GM12874 (cell line): ENCODE results near the gene TLCD3A.

Experiments
- CTCF ChIP-seq: IDR thresholded peaks from 2 replicates; pipeline ENCODE4 v1.5.1; 2011; ENCODE audit warnings: low read depth, mild to moderate bottlenecking, control low read depth, low read length, moderate library complexity; ENCODE audit not compliant: insufficient read depth

Gene TLCD3A

GRCh38 chr17:690361-690760 is 42.0 kb upstream of the TLCD3A start:
- TF ChIP-seq CTCF, result no peak

DNA sequence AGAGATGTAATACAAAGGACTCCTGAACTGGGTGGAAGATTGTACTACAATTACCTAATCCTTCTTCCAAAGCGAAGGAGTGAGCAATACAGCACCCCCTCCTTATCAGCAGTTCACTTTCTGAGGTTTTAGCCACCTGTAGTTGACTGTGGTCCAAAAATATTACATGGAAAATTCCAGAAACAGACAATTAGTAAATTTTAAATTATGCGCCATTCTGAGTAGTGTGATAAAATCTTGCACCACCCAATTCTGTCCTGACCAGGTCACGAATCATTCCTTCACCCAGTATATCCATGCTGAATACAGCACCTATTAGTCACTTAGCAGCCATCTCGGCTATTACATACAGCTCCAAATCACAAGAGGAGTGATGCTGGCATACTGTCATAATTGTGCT is 41.0 kb upstream of the TLCD3A start:
- no peak for TF ChIP-seq CTCF

DNA sequence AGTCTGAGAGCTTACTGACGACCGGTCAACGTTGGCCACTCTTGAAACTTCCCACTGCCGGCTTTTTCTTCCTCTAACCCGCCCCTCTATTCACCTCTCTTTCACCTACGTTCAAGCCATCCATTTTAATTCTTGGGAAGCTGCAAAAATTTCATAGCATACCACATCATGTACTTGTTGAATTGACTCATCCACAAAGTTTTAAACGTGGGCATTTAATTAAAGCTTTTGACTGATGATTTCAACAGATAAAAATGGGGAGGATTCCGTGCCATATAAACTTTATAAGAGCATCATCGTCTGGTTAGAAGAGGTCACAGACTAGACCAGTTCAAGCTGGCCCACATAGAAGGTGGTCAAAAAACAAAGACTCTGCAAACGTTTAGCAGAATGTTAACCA is 40.3 kb upstream of the TLCD3A start:
- TF ChIP-seq CTCF, result no peak

DNA sequence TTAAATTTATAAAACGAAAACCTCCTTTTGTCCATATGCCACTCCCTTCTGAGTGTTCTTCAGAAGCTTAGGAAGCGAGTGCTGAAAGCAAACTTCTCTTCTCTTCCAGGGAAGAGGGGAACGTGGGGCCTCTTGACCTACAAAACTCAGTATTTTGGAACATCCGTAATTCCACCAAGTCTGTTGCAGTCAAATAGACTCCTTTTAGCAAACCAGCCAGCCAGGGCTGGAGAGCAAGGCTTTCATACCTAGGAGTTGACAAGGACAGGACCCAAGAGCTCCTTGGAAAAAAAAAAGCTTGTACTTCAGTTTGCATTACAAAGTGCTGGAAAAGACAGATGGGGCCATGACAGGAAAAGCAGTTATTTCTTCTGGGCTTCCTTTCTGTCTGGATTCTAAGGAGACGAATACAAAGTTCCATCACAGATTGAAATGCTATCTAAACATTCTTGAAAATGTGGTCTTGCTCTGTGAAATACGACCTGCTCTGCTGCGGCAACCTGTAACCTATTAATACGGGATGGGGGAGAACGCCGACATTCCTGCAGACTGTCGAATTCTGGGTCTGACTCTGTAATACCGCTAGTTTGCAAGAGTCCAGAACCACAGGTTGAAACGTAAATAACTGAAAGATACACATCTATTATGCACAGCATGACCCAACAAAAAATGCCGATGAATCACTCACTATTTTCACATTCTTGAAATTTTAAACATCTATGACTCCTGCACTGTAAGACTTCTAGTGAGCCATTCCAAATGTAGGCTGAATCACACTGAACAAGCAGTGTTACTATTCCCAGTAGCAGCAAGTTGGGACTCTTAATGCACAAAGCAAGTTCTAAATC is 38.4 kb upstream of the TLCD3A start:
- no peak for TF ChIP-seq CTCF

GRCh38 chr17:696369-696768 is 36.0 kb upstream of the TLCD3A start:
- TF ChIP-seq CTCF, result no peak

DNA sequence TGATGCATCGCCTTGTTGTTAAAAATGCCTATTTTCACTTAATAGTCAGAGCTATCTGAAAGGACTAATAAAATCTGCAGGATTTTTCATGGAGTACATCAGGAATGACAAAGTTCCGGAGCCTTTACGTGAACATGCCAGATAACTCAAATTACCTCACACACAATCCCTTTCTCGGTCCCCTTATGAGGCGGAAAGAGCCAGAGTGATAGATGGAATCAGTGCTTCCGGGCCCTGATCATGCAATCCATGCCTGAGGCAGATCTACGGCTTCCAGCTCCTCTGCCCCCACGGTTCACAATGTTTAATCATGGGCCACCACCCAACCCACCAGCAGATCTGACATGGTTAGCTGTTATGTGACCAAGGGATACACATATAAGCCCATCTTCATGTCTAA is 34.7 kb upstream of the TLCD3A start:
- no peak for TF ChIP-seq CTCF

- TF ChIP-seq CTCF, result no peak
Measured at GRCh38 chr17:699345-699744, 33.1 kb upstream of the TLCD3A start.
